Activated CD4-positive, alpha-beta T cell treated with anti-CD3 and anti-CD28 coated beads, Interleukin-2, amount 10 ng/mL, durations not matched to agents 24 days and 14 days (primary cell): ENCODE data around the gene XIRP2. TPM values are rescaled to one million over a fixed set of nuclear protein-coding genes. Genes with fewer than 3 reads are reported as not detected.

ENCODE experiments used
- DNase-seq: peaks from one replicate; pipeline ENCODE4 v3.0.0; 2022
- H3K27ac Mint-ChIP-seq: one replicate; pipeline ENCODE4 v1.8.0; 2022; ENCODE audit warnings: mild to moderate bottlenecking, mixed read lengths
- H3K27me3 Mint-ChIP-seq: one replicate; pipeline ENCODE4 v1.8.0; 2022; ENCODE audit warnings: mixed read lengths
- H3K36me3 Mint-ChIP-seq: one replicate; pipeline ENCODE4 v1.8.0; 2022; ENCODE audit warnings: low read depth, mild to moderate bottlenecking, mixed read lengths
- H3K4me1 Mint-ChIP-seq: one replicate; pipeline ENCODE4 v1.8.0; 2021; ENCODE audit warnings: mixed read lengths
- H3K4me3 Mint-ChIP-seq: one replicate; pipeline ENCODE4 v1.8.0; 2022; ENCODE audit warnings: mild to moderate bottlenecking, moderate library complexity, mixed read lengths
- H3K9me3 Mint-ChIP-seq: one replicate; pipeline ENCODE4 v1.8.0; 2021; ENCODE audit warnings: mixed read lengths
- intact Hi-C: fragments of 100-400 bp; cut with micrococcal nuclease; formaldehyde crosslinking; loops from one replicate; pipeline ENCODE4 v1.15.1; 2023
- total RNA-seq: library from RNA; stranded (reverse); gene quantifications from 2 replicates; pipeline ENCODE4 v1.2.3, GENCODE V29; 2022

Gene XIRP2
- total RNA-seq, 1 donor from 2014 or later: not detected

- no peaks in the 10 kb centered on the region for H3K9me3 Mint-ChIP-seq
- intact Hi-C loops: no loop called here
- H3K4me1 Mint-ChIP-seq: no peaks in the 10 kb centered on the region
- no peak overlapping the region for H3K27ac Mint-ChIP-seq
- H3K4me3 Mint-ChIP-seq: no peak overlapping the region
- DNase-seq: no peak
- no peaks in the 10 kb centered on the region for H3K36me3 Mint-ChIP-seq
- no peaks in the 10 kb centered on the region for H3K27me3 Mint-ChIP-seq
Measured at GRCh38 chr2:166899676-166900075, 11.4 kb downstream of the XIRP2 start.

GRCh38 chr2:166900700-166901099 is 12.4 kb downstream of the XIRP2 start:
- no peaks in the 10 kb centered on the region for H3K36me3 Mint-ChIP-seq
- H3K27ac Mint-ChIP-seq: no peak overlapping the region
- intact Hi-C loops: no loop called here
- no peaks in the 10 kb centered on the region for H3K4me1 Mint-ChIP-seq
- no peak overlapping the region for H3K4me3 Mint-ChIP-seq
- no peak for DNase-seq
- H3K27me3 Mint-ChIP-seq: no peaks in the 10 kb centered on the region
- no peaks in the 10 kb centered on the region for H3K9me3 Mint-ChIP-seq

DNA sequence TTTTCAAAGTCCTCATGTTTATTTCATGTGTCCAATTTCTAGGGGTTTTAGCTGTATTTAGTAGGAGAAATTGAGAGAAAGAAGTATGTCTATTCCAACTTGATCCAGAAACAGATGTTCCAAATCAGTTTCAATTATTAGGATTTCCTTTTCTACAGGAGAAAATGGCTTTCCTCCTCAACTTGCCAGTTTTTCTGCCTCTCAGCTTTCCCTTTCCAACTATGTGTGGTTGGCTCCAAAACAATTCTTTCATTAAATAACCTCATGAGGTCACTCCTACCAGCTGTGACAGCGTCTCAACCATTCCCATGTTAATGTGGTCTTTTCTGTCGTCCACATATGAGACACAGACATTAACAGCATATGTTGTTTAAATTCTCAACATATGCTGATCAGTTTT is 13.1 kb downstream of the XIRP2 start:
- Mint-ChIP-seq H3K27me3 (no peaks in the 10 kb centered on the region), H3K9me3 (no peaks in the 10 kb centered on the region), H3K4me1 (no peaks in the 10 kb centered on the region), H3K27ac (no peak overlapping the region), H3K36me3 (no peaks in the 10 kb centered on the region), H3K4me3 (no peak overlapping the region)
- no peak for DNase-seq
- intact Hi-C loops: no loop called here

- H3K27ac Mint-ChIP-seq: no peak overlapping the region
- no peaks in the 10 kb centered on the region for H3K27me3 Mint-ChIP-seq
- H3K36me3 Mint-ChIP-seq: no peaks in the 10 kb centered on the region
- H3K4me3 Mint-ChIP-seq: no peak overlapping the region
- no peak for DNase-seq
- H3K4me1 Mint-ChIP-seq: no peaks in the 10 kb centered on the region
- intact Hi-C loops: no loop called here
- H3K9me3 Mint-ChIP-seq: no peaks in the 10 kb centered on the region
Measured at GRCh38 chr2:166916987-166917386, 28.7 kb downstream of the XIRP2 start.

DNA sequence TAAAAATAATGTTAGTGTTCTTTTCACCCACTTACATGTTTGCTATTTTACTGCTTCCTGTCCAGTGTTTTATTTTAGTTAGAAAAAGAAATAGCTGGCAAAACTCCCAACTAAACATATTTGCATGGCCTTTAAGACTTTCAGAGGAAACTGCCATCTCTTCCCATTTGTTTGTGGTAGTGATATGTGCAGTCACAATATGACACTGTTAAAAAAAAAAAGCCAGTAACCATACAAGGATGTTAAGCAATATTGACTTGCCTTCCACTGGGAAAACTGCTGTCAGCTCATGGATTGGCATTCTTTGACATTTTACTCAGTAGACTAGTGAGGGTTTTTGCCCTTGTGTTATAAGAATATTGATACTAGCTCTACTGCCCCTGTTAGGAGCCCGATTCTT is 29.1 kb downstream of the XIRP2 start:
- H3K36me3 Mint-ChIP-seq: no peaks in the 10 kb centered on the region
- no peaks in the 10 kb centered on the region for H3K9me3 Mint-ChIP-seq
- no peak overlapping the region for H3K27ac Mint-ChIP-seq
- H3K27me3 Mint-ChIP-seq: no peaks in the 10 kb centered on the region
- intact Hi-C loops: no loop called here
- DNase-seq: no peak
- no peaks in the 10 kb centered on the region for H3K4me1 Mint-ChIP-seq
- H3K4me3 Mint-ChIP-seq: no peak overlapping the region

GRCh38 chr2:166921261-166921896 is 33.1 kb downstream of the XIRP2 start:
- intact Hi-C loops: no loop called here
- no peak for DNase-seq
- Mint-ChIP-seq H3K36me3 (no peaks in the 10 kb centered on the region), H3K4me3 (no peak overlapping the region), H3K4me1 (no peaks in the 10 kb centered on the region), H3K9me3 (no peaks in the 10 kb centered on the region), H3K27ac (no peak overlapping the region), H3K27me3 (no peaks in the 10 kb centered on the region)

DNA sequence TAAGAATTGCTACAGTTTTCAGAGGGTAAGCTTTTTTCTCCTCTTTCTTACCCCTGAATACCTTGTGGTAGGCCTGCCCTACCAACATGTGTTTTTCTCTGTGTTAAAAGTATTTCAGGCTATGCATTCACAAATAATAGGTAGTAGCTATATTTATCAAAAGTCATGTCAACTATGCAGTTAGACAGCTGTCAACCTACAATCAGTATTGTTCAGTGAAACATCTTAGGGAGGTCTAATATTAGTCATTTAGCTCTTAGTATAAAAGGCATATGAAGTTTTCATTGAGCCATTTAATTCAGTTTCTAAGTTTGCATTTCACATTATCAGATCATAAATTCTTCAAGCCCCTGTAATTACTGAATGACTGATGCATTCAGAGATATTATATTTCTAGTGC is 36.7 kb downstream of the XIRP2 start:
- no peak for DNase-seq
- no peaks in the 10 kb centered on the region for H3K9me3 Mint-ChIP-seq
- intact Hi-C loops: no loop called here

GRCh38 chr2:166926657-166927056 is 38.4 kb downstream of the XIRP2 start:
- Mint-ChIP-seq H3K27ac (no peak overlapping the region), H3K9me3 (no peaks in the 10 kb centered on the region), H3K4me3 (no peak overlapping the region), H3K4me1 (no peaks in the 10 kb centered on the region), H3K36me3 (no peaks in the 10 kb centered on the region), H3K27me3 (no peaks in the 10 kb centered on the region)
- intact Hi-C loops: no loop called here
- DNase-seq: no peak

More for the DNA sequence above, 36.7 kb downstream of the XIRP2 start:
- no peaks in the 10 kb centered on the region for H3K27me3 Mint-ChIP-seq
- no peak overlapping the region for H3K27ac Mint-ChIP-seq
- no peaks in the 10 kb centered on the region for H3K4me1 Mint-ChIP-seq
- H3K36me3 Mint-ChIP-seq: no peaks in the 10 kb centered on the region
- H3K4me3 Mint-ChIP-seq: no peak overlapping the region

- intact Hi-C loops: no loop called here
- H3K27ac Mint-ChIP-seq: no peak overlapping the region
- no peaks in the 10 kb centered on the region for H3K9me3 Mint-ChIP-seq
- no peaks in the 10 kb centered on the region for H3K27me3 Mint-ChIP-seq
- DNase-seq: no peak
- H3K36me3 Mint-ChIP-seq: no peaks in the 10 kb centered on the region
- H3K4me1 Mint-ChIP-seq: no peaks in the 10 kb centered on the region
- H3K4me3 Mint-ChIP-seq: no peak overlapping the region
Measured at GRCh38 chr2:166932032-166932431, 43.8 kb downstream of the XIRP2 start.

GRCh38 chr2:166934817-166935216 is 46.5 kb downstream of the XIRP2 start:
- Mint-ChIP-seq H3K27ac (no peak overlapping the region), H3K4me3 (no peak overlapping the region), H3K4me1 (no peaks in the 10 kb centered on the region), H3K27me3 (no peaks in the 10 kb centered on the region), H3K9me3 (peaks cover 4% of the 10 kb centered on the region), H3K36me3 (no peaks in the 10 kb centered on the region)
- intact Hi-C loops: no loop called here
- DNase-seq: no peak

DNA sequence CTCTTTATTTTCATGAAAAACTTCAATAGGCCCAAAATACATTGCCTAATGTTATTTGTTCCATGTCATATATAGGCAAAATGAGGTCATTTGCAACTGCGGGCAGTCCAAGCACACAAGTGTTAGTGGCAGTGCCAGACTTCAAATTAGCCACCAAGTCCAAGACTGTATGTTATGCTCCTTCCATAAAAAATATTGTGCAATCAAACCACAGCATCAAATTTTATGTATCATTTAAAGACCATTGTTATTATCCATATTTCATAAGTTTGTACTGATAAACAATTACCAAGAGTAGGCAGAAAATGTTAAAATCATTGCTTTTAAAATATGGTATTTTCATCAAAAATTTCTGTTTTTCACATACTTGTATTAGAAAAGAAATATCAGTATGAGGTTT is 54.1 kb downstream of the XIRP2 start:
- Mint-ChIP-seq H3K36me3 (no peaks in the 10 kb centered on the region), H3K27me3 (no peaks in the 10 kb centered on the region), H3K27ac (no peak overlapping the region), H3K4me3 (no peak overlapping the region), H3K9me3 (peaks cover 4% of the 10 kb centered on the region), H3K4me1 (no peaks in the 10 kb centered on the region)
- intact Hi-C loops: no loop called here
- no peak for DNase-seq

DNA sequence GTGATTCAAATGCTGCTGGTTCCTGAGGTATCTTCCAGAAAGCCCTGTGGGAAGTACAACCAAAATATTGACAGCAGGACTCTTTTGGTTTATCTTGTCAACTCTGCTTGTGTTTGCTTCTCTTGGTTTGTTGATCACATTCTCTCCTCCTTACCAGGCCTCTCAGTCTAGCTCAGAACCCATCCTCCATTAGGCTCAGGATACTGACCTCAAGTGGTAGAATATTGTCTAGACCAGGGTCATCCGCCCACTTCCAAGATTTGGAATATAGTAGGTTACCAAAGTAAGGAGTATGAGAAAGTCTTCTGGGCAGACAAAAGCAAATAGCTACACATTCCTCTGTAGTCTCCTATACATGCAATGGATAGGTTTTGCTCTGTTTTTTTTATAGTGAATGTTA is 56.6 kb downstream of the XIRP2 start:
- DNase-seq: no peak
- Mint-ChIP-seq H3K27me3 (no peaks in the 10 kb centered on the region), H3K9me3 (no peaks in the 10 kb centered on the region), H3K4me1 (no peaks in the 10 kb centered on the region), H3K4me3 (no peak overlapping the region), H3K36me3 (no peaks in the 10 kb centered on the region), H3K27ac (no peak overlapping the region)
- intact Hi-C loops: no loop called here

DNA sequence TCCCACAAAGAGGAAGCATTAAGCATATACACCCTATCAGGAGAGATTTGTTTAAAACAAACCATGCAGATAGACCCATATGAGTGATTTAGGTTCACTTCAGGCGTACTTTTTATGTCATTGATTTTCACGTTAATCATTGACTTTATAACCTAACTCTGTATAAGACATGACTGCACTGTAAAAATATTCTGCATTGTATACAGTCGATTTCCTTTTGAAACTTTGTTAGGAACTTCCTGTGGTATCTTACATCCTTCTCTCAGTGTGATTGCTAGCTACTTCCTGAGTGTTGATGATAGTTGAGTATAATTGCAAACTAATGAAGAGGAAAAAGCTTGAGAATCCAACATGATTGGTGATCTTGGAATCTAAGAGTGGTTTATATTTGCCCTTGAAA is 69.4 kb downstream of the XIRP2 start:
- Mint-ChIP-seq H3K9me3 (no peaks in the 10 kb centered on the region), H3K27me3 (no peaks in the 10 kb centered on the region), H3K4me1 (no peaks in the 10 kb centered on the region), H3K36me3 (no peaks in the 10 kb centered on the region), H3K27ac (no peak overlapping the region), H3K4me3 (no peak overlapping the region)
- intact Hi-C loops: no loop called here
- DNase-seq: no peak

DNA sequence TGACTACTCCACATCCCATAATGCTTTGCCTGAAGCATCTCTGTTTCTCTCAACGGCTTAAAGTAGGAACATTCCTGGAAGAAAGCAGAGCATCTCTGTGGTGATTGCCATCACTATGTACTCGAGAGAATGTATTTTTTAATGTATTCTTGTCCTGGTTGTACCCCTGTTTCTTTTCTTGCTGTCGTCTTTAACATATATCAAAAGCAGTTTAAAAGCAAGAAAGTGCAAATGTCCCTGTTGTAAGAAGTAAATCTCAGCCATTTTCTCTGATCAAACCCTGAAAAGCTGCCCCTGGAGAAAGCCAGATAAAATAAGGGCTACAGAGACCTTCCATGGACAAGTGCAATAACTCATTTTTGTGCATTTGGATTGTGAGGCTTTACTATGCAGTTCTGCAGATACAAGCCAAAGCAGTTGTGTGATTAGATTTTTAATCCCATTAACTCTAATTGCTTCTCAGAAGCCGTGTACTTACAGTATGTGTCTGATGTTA is 70.8 kb downstream of the XIRP2 start:
- H3K27me3 Mint-ChIP-seq: no peaks in the 10 kb centered on the region
- no peaks in the 10 kb centered on the region for H3K36me3 Mint-ChIP-seq
- no peaks in the 10 kb centered on the region for H3K9me3 Mint-ChIP-seq
- intact Hi-C loops: no loop called here
- no peak overlapping the region for H3K4me3 Mint-ChIP-seq
- H3K4me1 Mint-ChIP-seq: no peaks in the 10 kb centered on the region
- no peak for DNase-seq
- no peak overlapping the region for H3K27ac Mint-ChIP-seq

DNA sequence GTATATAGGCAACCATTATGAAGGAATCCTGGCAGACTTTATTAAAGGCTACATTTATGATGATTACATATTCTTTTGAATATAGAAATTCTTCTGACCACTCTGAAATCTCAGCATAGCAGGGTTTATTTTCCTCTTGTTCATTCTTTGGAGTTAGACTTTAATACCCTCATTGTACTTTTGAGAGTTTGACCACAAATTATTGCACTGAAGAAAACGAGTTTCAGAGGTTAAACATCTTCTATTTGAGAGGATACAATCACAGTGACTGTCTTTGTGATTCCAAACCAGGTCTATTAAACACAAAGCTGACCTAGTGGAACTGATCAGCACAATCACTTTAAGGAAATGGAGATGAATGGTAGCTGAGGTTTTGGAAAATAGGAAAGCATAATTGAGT is 71.3 kb downstream of the XIRP2 start:
- H3K4me3 Mint-ChIP-seq: no peak overlapping the region

More for the DNA sequence above, 71.3 kb downstream of the XIRP2 start:
- Mint-ChIP-seq H3K27me3 (no peaks in the 10 kb centered on the region), H3K27ac (no peak overlapping the region), H3K36me3 (no peaks in the 10 kb centered on the region), H3K4me1 (no peaks in the 10 kb centered on the region), H3K9me3 (no peaks in the 10 kb centered on the region)
- intact Hi-C loops: no loop called here
- no peak for DNase-seq
